Adipose tissue (tissue), 3 donors: ENCODE data around the gene UBAP2. TPM values are rescaled to one million over a fixed set of nuclear protein-coding genes. Genes with fewer than 3 reads are reported as not detected.

Source experiments
- H3K27ac ChIP-seq: one replicate; pipeline ENCODE4 v1.5.1; 2013; ENCODE audit warnings: low read depth, low read length
- WGBS, 3 donors: extraction: QIAGEN DNeasy Blood & Tissue Kit; methylation state at CpG; one replicate each; pipeline ENCODE4 v1.1.7; 2013; 5-methylcytosine and 5-hydroxymethylcytosine counted together
- polyA plus RNA-seq, 3 donors: library from polyadenylated mRNA; stranded (reverse); fragments of 200-250 nt; gene quantifications; one replicate each; pipeline ENCODE4 v1.2.3, GENCODE V29; 2013
- donor health status: healthy with polysubstance abuse.
- donor health status: Bipolar disorder and iron deficiency.
- donor health status: healthy.

Gene UBAP2
- polyA plus RNA-seq, 3 donors: 8.0 to 9.6 (median 9.4) TPM

GRCh38 chr9:33932078-33932807 is 116.4 kb downstream of the UBAP2 start:
- H3K27ac ChIP-seq: no peak overlapping the region
- WGBS, 3 donors: 78 to 92% (median 91%) methylated on average over 19 to 20 of the region's 20 CpGs

GRCh38 chr9:33931326-33931725 is 117.4 kb downstream of the UBAP2 start:
- H3K27ac ChIP-seq: no peak overlapping the region
- WGBS, 3 donors: 79 to 89% (median 83%) methylated on average over 3 of the region's 3 CpGs

GRCh38 chr9:33927694-33928093 is 121.0 kb downstream of the UBAP2 start:
- 93 to 96% (median 93%) methylated on average over 15 of the region's 15 CpGs for WGBS, 3 donors
- H3K27ac ChIP-seq: no peak overlapping the region

- 89 to 93% (median 91%) methylated on average over 17 of the region's 17 CpGs for WGBS, 3 donors
- no peak overlapping the region for H3K27ac ChIP-seq
Measured at GRCh38 chr9:33926746-33927485, 121.8 kb downstream of the UBAP2 start.

- WGBS, 3 donors: 50 to 68% (median 66%) methylated on average over 17 of the region's 17 CpGs
- H3K27ac ChIP-seq: no peak overlapping the region
Measured at GRCh38 chr9:33924978-33925797, 123.5 kb downstream of the UBAP2 start.

GRCh38 chr9:33923998-33924701 is 124.5 kb downstream of the UBAP2 start:
- WGBS, 3 donors: 64 to 86% (median 85%) methylated on average over 14 of the region's 14 CpGs
- no peak overlapping the region for H3K27ac ChIP-seq

- 73 to 93% (median 93%) methylated on average over 4 of the region's 4 CpGs for WGBS, 3 donors
- H3K27ac ChIP-seq: no peak overlapping the region
Measured at GRCh38 chr9:33923079-33923478, 125.6 kb downstream of the UBAP2 start.

- no peak overlapping the region for H3K27ac ChIP-seq
- 86 to 90% (median 88%) methylated on average over 14 of the region's 14 CpGs for WGBS, 3 donors
Measured at GRCh38 chr9:33921967-33922895, 126.5 kb downstream of the UBAP2 start.

- 90 to 97% (median 94%) methylated on average over 6 of the region's 6 CpGs for WGBS, 3 donors
Measured at GRCh38 chr9:33919276-33919897, 129.3 kb downstream of the UBAP2 start.

GRCh38 chr9:33917036-33917435 is 131.7 kb downstream of the UBAP2 start:
- H3K27ac ChIP-seq: no peak overlapping the region
- WGBS, 3 donors: 90 to 94% (median 94%) methylated on average over 9 of the region's 9 CpGs

More at GRCh38 chr9:33919276-33919897, 129.3 kb downstream of the UBAP2 start:
- no peak overlapping the region for H3K27ac ChIP-seq

- 88 to 98% (median 98%) methylated on average over 3 of the region's 3 CpGs for WGBS, 3 donors
Measured at GRCh38 chr9:33914887-33915628, 133.6 kb downstream of the UBAP2 start.

GRCh38 chr9:33913541-33913940 is 135.1 kb downstream of the UBAP2 start:
- no peak overlapping the region for H3K27ac ChIP-seq
- 66 to 79% (median 74%) methylated on average over 1 of the region's 1 CpG for WGBS, 3 donors

More at GRCh38 chr9:33914887-33915628, 133.6 kb downstream of the UBAP2 start:
- H3K27ac ChIP-seq: no peak overlapping the region

GRCh38 chr9:33908749-33909148 is 139.9 kb downstream of the UBAP2 start:
- 89 to 96% (median 95%) methylated on average over 4 of the region's 4 CpGs for WGBS, 3 donors
- no peak overlapping the region for H3K27ac ChIP-seq

GRCh38 chr9:33908114-33908513 is 140.6 kb downstream of the UBAP2 start:
- H3K27ac ChIP-seq: no peak overlapping the region
- 95 to 98% (median 97%) methylated on average over 3 of the region's 3 CpGs for WGBS, 3 donors

- H3K27ac ChIP-seq: no peak overlapping the region
Measured at GRCh38 chr9:33907347-33907746, 141.3 kb downstream of the UBAP2 start.

GRCh38 chr9:33906769-33907168 is 141.9 kb downstream of the UBAP2 start:
- H3K27ac ChIP-seq: no peak overlapping the region
- WGBS, 3 donors: 64 to 95% (median 90%) methylated on average over 2 of the region's 2 CpGs

More at GRCh38 chr9:33907347-33907746, 141.3 kb downstream of the UBAP2 start:
- WGBS, 3 donors: 72 to 79% (median 72%) methylated on average over 4 of the region's 4 CpGs
